ENCODE data around the gene CARD11.

The CARD11 gene

DNA sequence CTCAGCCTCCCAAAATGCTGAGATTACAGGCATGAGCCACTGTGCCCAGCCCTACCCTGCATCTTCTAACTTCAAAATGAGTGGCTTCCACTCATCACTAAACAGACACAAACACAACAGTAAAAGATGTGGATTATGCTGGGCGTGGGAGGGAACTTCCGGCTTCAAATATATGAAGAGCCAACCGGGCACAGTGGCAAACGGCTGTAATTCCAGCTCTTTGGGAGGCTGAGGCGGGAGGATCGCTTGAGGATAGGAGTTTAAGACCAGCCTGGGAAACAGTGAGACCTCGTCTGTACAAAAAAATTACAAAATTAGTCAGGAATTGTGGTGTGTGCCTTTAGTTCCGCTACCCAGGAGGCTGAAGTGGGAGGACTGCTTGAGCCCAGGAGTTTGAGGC lies 107.4 kb downstream of the CARD11 start:
- no peak overlapping the region for H3K27ac ChIP-seq
- no peaks in the 10 kb centered on the region for H3K4me1 ChIP-seq
- intact Hi-C loops (cut with DNase I; ENCODE audit: low total_unique reads) = no loop called here
- H3K27me3 ChIP-seq = peaks cover 0 to 35% of the 10 kb centered on the region in 2 donors
- no peaks in the 10 kb centered on the region for H3K36me3 ChIP-seq
- no peaks in the 10 kb centered on the region for H3K9me3 ChIP-seq
- no peak for TF ChIP-seq CTCF (IDR thresholded peaks at IDR 0.05)
- H3K4me3 ChIP-seq = no peak overlapping the region
- DNase-seq = peak in 1 of 2 donors; percentile 17

GRCh38 chr7:2934984-2935740 lies 108.5 kb downstream of the CARD11 start:
- Histone ChIP-seq H3K27ac (no peak overlapping the region), H3K9me3 (no peaks in the 10 kb centered on the region), H3K4me1 (no peaks in the 10 kb centered on the region), H3K4me3 (no peak overlapping the region), H3K27me3 (peaks cover 0 to 46% of the 10 kb centered on the region in 2 donors), H3K36me3 (no peaks in the 10 kb centered on the region)
- TF ChIP-seq CTCF (IDR thresholded peaks at IDR 0.05) = no peak
- intact Hi-C loops (cut with DNase I; ENCODE audit: low total_unique reads) = no loop called here
- DNase-seq = peak in 1 of 2 donors; percentile 51

DNA sequence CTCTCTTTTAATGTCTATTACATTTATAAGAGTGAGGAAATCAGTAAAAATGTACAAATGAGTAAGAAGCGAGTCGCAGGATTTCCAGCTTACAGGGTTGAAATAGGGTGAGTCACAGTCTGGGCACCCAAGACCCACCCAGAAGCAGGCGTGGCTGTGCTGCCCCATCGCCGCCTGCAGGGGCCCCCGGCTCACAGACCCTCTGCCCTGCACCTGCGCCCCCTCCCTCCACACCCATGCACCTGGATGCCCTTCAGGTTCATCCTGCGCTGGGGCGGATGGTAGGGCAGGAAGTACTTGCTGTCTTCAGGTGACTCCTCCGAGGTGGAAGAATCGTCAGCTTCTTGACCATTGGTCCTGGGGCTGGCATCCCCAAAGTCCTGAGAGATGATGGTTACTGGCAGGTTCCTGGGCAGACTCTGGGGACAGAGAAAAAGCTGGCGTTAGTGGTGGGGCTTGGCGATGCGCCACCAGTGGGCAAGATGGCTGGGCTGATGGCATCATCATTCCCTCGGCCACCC lies 109.4 kb downstream of the CARD11 start:
- DNase-seq = peak; percentile 10 to 43
- Histone ChIP-seq H3K27me3 (peaks cover 0 to 49% of the 10 kb centered on the region in 2 donors), H3K27ac (no peak overlapping the region), H3K9me3 (no peaks in the 10 kb centered on the region), H3K4me1 (no peaks in the 10 kb centered on the region), H3K4me3 (no peak overlapping the region), H3K36me3 (no peaks in the 10 kb centered on the region)
- intact Hi-C loops (cut with DNase I; ENCODE audit: low total_unique reads) = no loop called here
- no peak for TF ChIP-seq CTCF (IDR thresholded peaks at IDR 0.05)

GRCh38 chr7:2932402-2933251 lies 111.0 kb downstream of the CARD11 start:
- no peak for TF ChIP-seq CTCF (IDR thresholded peaks at IDR 0.05)
- peak; percentile 18 to 51 for DNase-seq
- no peaks in the 10 kb centered on the region for H3K9me3 ChIP-seq
- no peaks in the 10 kb centered on the region for H3K4me1 ChIP-seq
- peaks cover 0 to 41% of the 10 kb centered on the region in 2 donors for H3K27me3 ChIP-seq
- H3K36me3 ChIP-seq = no peaks in the 10 kb centered on the region
- intact Hi-C loops (cut with DNase I; ENCODE audit: low total_unique reads) = no loop called here
- no peak overlapping the region for H3K27ac ChIP-seq
- H3K4me3 ChIP-seq = no peak overlapping the region

GRCh38 chr7:2931034-2931415 lies 112.6 kb downstream of the CARD11 start:
- Histone ChIP-seq H3K27ac (no peak overlapping the region), H3K36me3 (no peaks in the 10 kb centered on the region), H3K4me3 (no peak overlapping the region), H3K4me1 (no peaks in the 10 kb centered on the region), H3K27me3 (peaks cover 0 to 31% of the 10 kb centered on the region in 2 donors), H3K9me3 (no peaks in the 10 kb centered on the region)
- no peak for TF ChIP-seq CTCF (IDR thresholded peaks at IDR 0.05)
- peak in 1 of 2 donors; percentile 43 for DNase-seq
- intact Hi-C loops (cut with DNase I; ENCODE audit: low total_unique reads) = no loop called here
